Tibial nerve (tissue), 4 donors: ENCODE data around the gene MLXIP.

Experiments used
- CTCF ChIP-seq, 5 experiments: fragments of 200-600 bp in 3 of 5; fragments of 450-650 bp in 2 of 5; sonication (generic) in 3 of 5; IDR thresholded peaks; one replicate each; pipeline ENCODE4 v1.5.1; 2016 to 2019; ENCODE audit warnings: antibody characterized with exemption in 5 of 5, mild to moderate bottlenecking in 3 of 5, moderate library complexity in 2 of 5
- EP300 ChIP-seq, 2 donors: sonication (generic); formaldehyde crosslinking; IDR thresholded peaks; one replicate each; pipeline ENCODE4 v1.6.1; 2017; ENCODE audit warnings: antibody characterized with exemption in 2 of 2, mild to moderate bottlenecking in 1 of 2

- TF ChIP-seq CTCF (IDR thresholded peaks at IDR 0.05), result no peak
- no peak for TF ChIP-seq EP300 (IDR thresholded peaks at IDR 0.05)
Observed at GRCh38 chr12:122096014-122096413, 17.5 kb downstream of the MLXIP start.
